Astrocyte of the cerebellum (primary cell): Measurements from ENCODE around the gene IGSF21.

ENCODE experiments used
- DNase-seq: peaks from one replicate; pipeline ENCODE4 v3.0.0-alpha.2; 2011; ENCODE audit warnings: low read depth
- H3K4me3 ChIP-seq: 2 replicates; pipeline ENCODE4 v1.5.1; 2011; ENCODE audit warnings: mild to moderate bottlenecking, low read depth, low read length, moderate library complexity
- in situ Hi-C: cut with HindIII; loops from 2 replicates; pipeline ENCODE4 v1.10.0; 2017; ENCODE audit warnings: low sequenced_read_pairs
- TF ChIP-seq, protein P1 (sequence below): IDR thresholded peaks from 2 replicates; pipeline ENCODE4 v1.5.1; 2012; ENCODE audit warnings: low read length, low read depth, moderate library complexity, mild to moderate bottlenecking; ENCODE audit errors: missing control alignments

Gene IGSF21

DNA sequence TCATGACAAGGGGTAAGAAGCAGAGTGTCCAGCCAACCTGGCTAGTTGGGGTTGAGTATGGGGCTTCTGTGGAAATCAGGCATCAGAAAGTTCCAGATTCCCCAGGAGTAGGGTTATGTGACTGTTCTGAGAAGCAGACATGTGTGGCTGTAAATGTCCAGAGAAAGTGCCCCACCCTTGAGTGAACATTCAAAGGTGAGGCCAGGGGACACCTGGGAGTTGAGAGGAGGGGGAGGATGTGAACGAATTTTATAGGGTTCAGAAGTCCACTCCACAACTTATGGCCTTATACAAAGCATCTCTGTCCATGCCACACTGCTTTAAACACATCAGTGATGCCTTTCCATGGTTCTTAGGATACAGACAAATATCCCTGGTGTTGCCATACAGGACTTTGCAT is 133.3 kb downstream of the IGSF21 start:
- in situ Hi-C loops = no loop called here
- TF ChIP-seq, protein P1, sequence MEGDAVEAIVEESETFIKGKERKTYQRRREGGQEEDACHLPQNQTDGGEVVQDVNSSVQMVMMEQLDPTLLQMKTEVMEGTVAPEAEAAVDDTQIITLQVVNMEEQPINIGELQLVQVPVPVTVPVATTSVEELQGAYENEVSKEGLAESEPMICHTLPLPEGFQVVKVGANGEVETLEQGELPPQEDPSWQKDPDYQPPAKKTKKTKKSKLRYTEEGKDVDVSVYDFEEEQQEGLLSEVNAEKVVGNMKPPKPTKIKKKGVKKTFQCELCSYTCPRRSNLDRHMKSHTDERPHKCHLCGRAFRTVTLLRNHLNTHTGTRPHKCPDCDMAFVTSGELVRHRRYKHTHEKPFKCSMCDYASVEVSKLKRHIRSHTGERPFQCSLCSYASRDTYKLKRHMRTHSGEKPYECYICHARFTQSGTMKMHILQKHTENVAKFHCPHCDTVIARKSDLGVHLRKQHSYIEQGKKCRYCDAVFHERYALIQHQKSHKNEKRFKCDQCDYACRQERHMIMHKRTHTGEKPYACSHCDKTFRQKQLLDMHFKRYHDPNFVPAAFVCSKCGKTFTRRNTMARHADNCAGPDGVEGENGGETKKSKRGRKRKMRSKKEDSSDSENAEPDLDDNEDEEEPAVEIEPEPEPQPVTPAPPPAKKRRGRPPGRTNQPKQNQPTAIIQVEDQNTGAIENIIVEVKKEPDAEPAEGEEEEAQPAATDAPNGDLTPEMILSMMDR = no peak
- DNase-seq = no peak
- H3K4me3 ChIP-seq = no peak overlapping the region

- in situ Hi-C loops = no loop called here
- DNase-seq = no peak
These were observed 134.3 kb downstream of the IGSF21 start for GRCh38 chr1:18241891-18242290.

DNA sequence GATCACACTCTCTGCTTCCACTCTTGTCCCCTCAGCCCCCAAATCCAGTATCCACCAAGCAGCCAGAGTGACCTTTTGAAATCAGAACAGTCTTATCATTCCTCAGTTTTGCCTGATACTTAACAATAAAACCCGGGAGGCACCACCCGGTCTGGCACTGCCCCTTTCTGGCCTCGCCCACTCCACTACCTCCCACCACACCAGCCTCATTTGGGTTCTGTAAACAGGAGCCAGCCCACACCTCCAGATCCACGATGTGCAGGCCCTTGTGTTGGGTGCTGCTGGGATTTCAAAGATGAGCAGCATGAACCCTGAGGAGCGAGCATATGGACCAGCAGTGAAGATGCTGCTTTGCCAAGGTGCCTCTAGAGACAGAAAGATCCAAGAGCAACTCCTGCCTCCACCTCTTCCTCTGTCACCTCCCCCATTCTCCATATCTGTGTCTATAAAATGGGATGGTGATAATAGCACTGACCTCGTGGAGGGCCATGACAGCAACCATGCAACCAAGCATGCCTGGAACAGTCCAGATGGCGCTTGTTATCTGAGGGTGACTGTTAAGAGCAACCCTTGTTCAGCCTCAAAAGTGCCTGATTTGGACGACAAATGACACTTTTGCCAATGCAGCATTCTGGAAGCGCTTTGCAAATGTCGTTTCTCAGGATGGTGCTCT is 136.0 kb downstream of the IGSF21 start:
- no peak for DNase-seq
- no peak overlapping the region for H3K4me3 ChIP-seq
- TF ChIP-seq, protein P1 = no peak
- in situ Hi-C loops = no loop called here

More at GRCh38 chr1:18241891-18242290, 134.3 kb downstream of the IGSF21 start:
- TF ChIP-seq, protein P1 = no peak
- H3K4me3 ChIP-seq = no peak overlapping the region

- in situ Hi-C loops = no loop called here
- TF ChIP-seq, protein P1 = no peak
- H3K4me3 ChIP-seq = no peak overlapping the region
- no peak for DNase-seq
These were observed 137.2 kb downstream of the IGSF21 start for GRCh38 chr1:18244762-18245161.

- no peak for DNase-seq
- TF ChIP-seq, protein P1 = no peak
- in situ Hi-C loops = no loop called here
- no peak overlapping the region for H3K4me3 ChIP-seq
These were observed 138.0 kb downstream of the IGSF21 start for GRCh38 chr1:18245647-18246046.

GRCh38 chr1:18246543-18246942 is 138.9 kb downstream of the IGSF21 start:
- TF ChIP-seq, protein P1 = no peak
- in situ Hi-C loops = no loop called here
- no peak overlapping the region for H3K4me3 ChIP-seq

More at GRCh38 chr1:18246543-18246942, 138.9 kb downstream of the IGSF21 start:
- no peak for DNase-seq
